Stomach (tissue), 9 donors: ENCODE results near the gene AK9. TPM values are rescaled to one million over a fixed set of nuclear protein-coding genes. Genes with fewer than 3 reads are reported as not detected.
"Not testable (repeated sequence)": the region's sequence is repeated elsewhere in the genome, so short reads cannot be mapped to it uniquely, and the experiment has no call there.

Experiments
- DNase-seq, 2 donors: peaks; one replicate each; pipeline versions ENCODE4 v3.0.0 to v3.0.0-alpha.2; 2013 to 2019
- H3K27ac ChIP-seq, 5 donors: fragments of 200-600 bp in 4 of 5; sonication (generic) in 4 of 5; one replicate each; pipeline ENCODE4 v1.5.1; 2013 to 2019; ENCODE audit warnings: mild to moderate bottlenecking in 1 of 5, moderate library complexity in 1 of 5
- H3K27me3 ChIP-seq, 3 donors: fragments of 200-600 bp; sonication (generic); one replicate each; pipeline ENCODE4 v1.5.1; 2017 to 2019; ENCODE audit warnings: mixed run types in 1 of 3
- H3K36me3 ChIP-seq, 4 donors: fragments of 200-600 bp; sonication (generic); 1 replicate in 3 of 4; 2 replicates in 1 of 4; pipeline ENCODE4 v1.5.1; 2016 to 2019
- H3K4me1 ChIP-seq, 4 donors: fragments of 200-600 bp; sonication (generic); one replicate each; pipeline ENCODE4 v1.5.1; 2016 to 2019
- H3K4me3 ChIP-seq, 4 donors: fragments of 200-600 bp; sonication (generic) in 3 of 4; one replicate each; pipeline ENCODE4 v1.5.1; 2016 to 2019; ENCODE audit warnings: mild to moderate bottlenecking in 1 of 4
- H3K9me3 ChIP-seq, 4 donors: fragments of 200-600 bp; sonication (generic); one replicate each; pipeline ENCODE4 v1.5.1; 2016 to 2019
- CTCF ChIP-seq, 7 experiments: fragments of 450-650 bp in 4 of 7; fragments of 200-600 bp in 3 of 7; sonication (generic) in 3 of 7; IDR thresholded peaks; one replicate each; pipeline ENCODE4 v1.5.1; 2016 to 2019; ENCODE audit warnings: antibody characterized with exemption in 7 of 7, control low read depth in 2 of 7, mild to moderate bottlenecking in 1 of 7
- EP300 ChIP-seq: sonication (generic); formaldehyde crosslinking; IDR thresholded peaks from one replicate; pipeline ENCODE4 v1.6.1; 2017; ENCODE audit warnings: antibody characterized with exemption
- POLR2A ChIP-seq, 4 donors: fragments of 450-650 bp; IDR thresholded peaks; one replicate each; pipeline ENCODE4 v1.6.1; 2016; ENCODE audit warnings: antibody characterized with exemption in 4 of 4, control low read depth in 2 of 4, mild to moderate bottlenecking in 1 of 4, moderate library complexity in 1 of 4
- POLR2AphosphoS5 ChIP-seq, 3 donors: sonication (generic); formaldehyde crosslinking; IDR thresholded peaks; one replicate each; pipeline ENCODE4 v1.6.1; 2016; ENCODE audit warnings: antibody characterized with exemption in 3 of 3
- WGBS, 5 donors: extraction: QIAGEN DNeasy Blood & Tissue Kit in 3 of 5; methylation state at CpG; one replicate each; pipeline versions ENCODE4 v1.1.5 to v1.1.7; 2013 to 2018; 5-methylcytosine and 5-hydroxymethylcytosine counted together
- intact Hi-C: fragments of 100-400 bp; cut with DNase I; formaldehyde crosslinking; loops from one replicate; pipeline ENCODE4 v1.15.1; 2023; ENCODE audit warnings: low total_unique reads
- polyA plus RNA-seq, 3 donors: library from polyadenylated mRNA; stranded (reverse); fragments of 200-250 nt; gene quantifications; one replicate each; pipeline ENCODE4 v1.2.3, GENCODE V29; 2013
- total RNA-seq, 5 donors: library from RNA; depleted of rRNA; stranded (reverse); fragments of >200 nt; gene quantifications; one replicate each; pipeline versions ENCODE4 v1.1.0 to v1.2.3, GENCODE V29; 2014 to 2016
- donor health status: healthy with polysubstance abuse.
- donor health status: Bipolar disorder and iron deficiency.
- donor health status: healthy.

Gene AK9
- total and polyA plus RNA-seq, 8 donors = 3.8 to 20.3 (median 9.1) TPM

- Histone ChIP-seq H3K9me3 (no peaks in the 10 kb centered on the region), H3K27ac (peak overlapping the region; percentile 84 to 95 (median 90)), H3K36me3 (no peaks in the 10 kb centered on the region), H3K4me1 (peaks cover 0 to 38% (median 29%) of the 10 kb centered on the region in 4 donors), H3K4me3 (peak overlapping the region; percentile 65 to 87 (median 82)), H3K27me3 (no peaks in the 10 kb centered on the region)
- intact Hi-C loops = no loop called here
- TF ChIP-seq CTCF (IDR thresholded peaks at IDR 0.05) (no peak), EP300 (no peak), POLR2AphosphoS5 (IDR thresholded peaks at IDR 0.05) (no peak), POLR2A (IDR thresholded peaks at IDR 0.05) (no peak)
- peak; percentile 76 to 90 for DNase-seq
- 0 to 2% (median 1%) methylated on average over 23 to 24 of the region's 24 CpGs for WGBS, 5 donors
Observed at GRCh38 chr6:109690373-109690736, 647 bp downstream of the AK9 start.

DNA sequence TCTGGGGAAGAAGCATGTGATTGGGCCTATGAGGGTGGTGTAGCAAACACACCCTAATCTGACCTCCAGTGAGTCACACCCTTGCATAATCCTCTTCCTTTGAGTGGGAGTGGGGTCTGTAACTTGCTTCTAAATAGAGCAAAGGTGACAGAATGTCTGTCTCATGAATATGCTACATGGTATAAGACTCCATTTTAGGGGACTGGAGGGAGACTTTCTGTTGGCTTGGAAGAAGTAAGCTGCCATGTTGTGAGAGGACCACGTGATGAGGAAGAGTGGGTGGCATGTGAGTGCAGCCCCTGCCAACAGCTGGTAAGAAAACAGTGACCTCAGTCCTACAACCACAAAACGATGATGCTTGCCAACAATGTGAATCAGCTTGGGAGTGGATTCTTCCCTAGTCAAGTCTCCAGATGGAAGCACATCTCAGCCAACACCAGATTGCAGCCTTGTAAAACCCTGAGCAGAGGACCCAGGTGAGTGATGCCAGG lies 3.7 kb downstream of the AK9 start:
- WGBS, 5 donors = 28 to 59% (median 51%) methylated on average over 2 of the region's 2 CpGs
- Histone ChIP-seq H3K9me3 (peaks cover 0 to 5% (median 0%) of the 10 kb centered on the region in 4 donors), H3K4me1 (peaks cover 0 to 24% (median 20%) of the 10 kb centered on the region in 4 donors), H3K4me3 (no peak overlapping the region), H3K27ac (no peak overlapping the region), H3K27me3 (no peaks in the 10 kb centered on the region), H3K36me3 (no peaks in the 10 kb centered on the region)
- DNase-seq = no peak
- intact Hi-C loops = no loop called here
- TF ChIP-seq POLR2A (IDR thresholded peaks at IDR 0.05) (no peak), CTCF (IDR thresholded peaks at IDR 0.05) (no peak), EP300 (no peak), POLR2AphosphoS5 (IDR thresholded peaks at IDR 0.05) (no peak)

DNA sequence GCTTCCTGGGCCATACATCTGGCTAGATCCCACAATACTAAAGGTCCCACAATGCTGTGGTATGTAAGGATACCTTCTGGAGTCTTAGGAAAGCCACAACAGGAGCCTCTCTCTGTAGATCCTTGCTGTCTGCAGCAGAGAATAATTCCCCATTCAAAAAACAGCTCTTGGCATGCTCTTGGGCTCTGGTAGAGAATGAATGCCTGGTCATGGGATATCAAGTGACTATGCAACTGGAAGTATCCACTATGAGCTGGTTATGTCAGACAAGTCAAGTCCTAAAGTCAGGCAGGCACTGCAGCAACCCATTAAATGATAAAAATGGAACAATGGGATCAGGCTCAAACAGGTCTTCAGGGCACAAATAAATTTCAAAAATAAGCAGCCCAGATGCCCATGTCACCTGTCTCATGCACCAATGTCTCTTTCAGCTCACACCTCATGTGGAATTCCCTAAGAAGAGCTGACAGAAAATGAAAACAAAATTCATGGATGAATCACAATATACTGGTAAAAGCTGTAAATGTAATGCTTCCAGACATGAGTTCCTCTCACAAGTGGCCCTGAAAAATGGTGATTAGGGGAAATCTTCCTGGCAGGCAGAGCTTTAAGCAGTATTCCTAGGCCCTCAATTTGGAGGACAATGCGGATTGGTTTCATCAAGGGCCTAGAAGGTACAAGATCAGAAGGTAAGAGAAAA lies 4.3 kb downstream of the AK9 start:
- Histone ChIP-seq H3K36me3 (no peaks in the 10 kb centered on the region), H3K27me3 (no peaks in the 10 kb centered on the region), H3K4me1 (peaks cover 0 to 18% (median 14%) of the 10 kb centered on the region in 4 donors), H3K9me3 (peaks cover 0 to 5% (median 0%) of the 10 kb centered on the region in 4 donors), H3K27ac (no peak overlapping the region), H3K4me3 (no peak overlapping the region)
- WGBS, 5 donors = 92 to 100% (median 94%) methylated on average over 1 of the region's 1 CpG
- intact Hi-C loops = no loop called here
- no peak for DNase-seq
- TF ChIP-seq POLR2AphosphoS5 (IDR thresholded peaks at IDR 0.05) (no peak), POLR2A (IDR thresholded peaks at IDR 0.05) (no peak), EP300 (no peak), CTCF (IDR thresholded peaks at IDR 0.05) (no peak)

DNA sequence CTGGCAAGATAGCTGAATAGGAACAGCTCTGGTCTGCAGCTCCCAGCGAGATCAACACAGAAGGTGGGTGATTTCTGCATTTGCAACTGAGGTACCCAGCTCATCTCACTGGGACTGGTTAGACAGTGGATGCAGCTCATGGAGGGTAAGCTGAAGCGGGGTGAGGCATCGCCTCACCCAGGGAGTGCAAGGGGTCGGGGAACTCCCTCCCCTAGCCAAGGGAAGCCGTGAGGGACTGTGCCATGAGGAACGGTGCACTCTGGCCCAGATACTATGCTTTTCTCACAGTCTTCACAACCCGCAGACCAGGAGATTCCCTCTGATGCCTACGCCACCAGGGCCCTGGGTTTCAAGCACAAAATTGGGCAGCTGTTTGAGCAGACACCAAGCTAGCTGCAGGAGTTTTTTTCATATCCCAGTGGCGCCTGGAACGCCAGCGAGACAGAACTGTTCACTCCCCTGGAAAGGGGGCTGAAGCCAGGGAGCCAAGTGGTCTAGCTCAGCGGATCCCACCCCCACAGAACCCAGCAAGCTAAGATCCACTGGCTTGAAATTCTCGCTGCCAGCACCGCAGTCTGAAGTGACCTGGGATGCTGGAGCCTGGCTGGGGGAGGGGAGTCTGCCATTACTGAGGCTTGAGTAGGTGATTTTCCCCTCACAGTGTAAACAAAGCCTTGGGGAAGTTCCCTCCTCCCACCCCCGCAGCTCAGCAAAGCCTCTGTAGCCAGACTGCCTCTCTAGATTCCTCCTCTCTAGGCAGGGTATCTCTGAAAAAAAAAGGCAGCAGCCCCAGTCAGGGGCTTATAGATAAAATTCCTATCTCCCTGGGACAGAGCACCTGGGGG lies 12.1 kb downstream of the AK9 start:
- H3K36me3 ChIP-seq, intact Hi-C loops, H3K27me3 ChIP-seq, H3K9me3 ChIP-seq, H3K4me1 ChIP-seq, H3K27ac ChIP-seq: not testable (repeated sequence)
- peak in 1 of 2 donors; percentile 25 for DNase-seq
- H3K4me3 ChIP-seq = peak overlapping the region in 1 of 4 donors; percentile 20
- 29 to 78% (median 50%) methylated on average over 7 to 15 of the region's 15 CpGs for WGBS, 5 donors
